ENCODE results near the gene MBTPS1.

The MBTPS1 gene

GRCh38 chr16:84136331-84137125 lies 19.8 kb upstream of the MBTPS1 start:
- no peak for TF ChIP-seq MYC (IDR thresholded peaks at IDR 0.05; ENCODE audit: low read depth, low read length)
- TF ChIP-seq, protein P1, sequence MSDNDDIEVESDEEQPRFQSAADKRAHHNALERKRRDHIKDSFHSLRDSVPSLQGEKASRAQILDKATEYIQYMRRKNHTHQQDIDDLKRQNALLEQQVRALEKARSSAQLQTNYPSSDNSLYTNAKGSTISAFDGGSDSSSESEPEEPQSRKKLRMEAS (IDR thresholded peaks at IDR 0.05; ENCODE audit: low read depth, low read length) = no peak
- TF ChIP-seq POLR2A (IDR thresholded peaks at IDR 0.05; ENCODE audit: extremely low read depth, insufficient read length) = no peak
- TF ChIP-seq CTCF (IDR thresholded peaks at IDR 0.05; ENCODE audit: low read depth, low read length) = no peak
- DNase-seq (ENCODE audit: low read depth) = no peak
- H3K4me3 ChIP-seq (ENCODE audit: low read depth, low read length) = no peak overlapping the region

DNA sequence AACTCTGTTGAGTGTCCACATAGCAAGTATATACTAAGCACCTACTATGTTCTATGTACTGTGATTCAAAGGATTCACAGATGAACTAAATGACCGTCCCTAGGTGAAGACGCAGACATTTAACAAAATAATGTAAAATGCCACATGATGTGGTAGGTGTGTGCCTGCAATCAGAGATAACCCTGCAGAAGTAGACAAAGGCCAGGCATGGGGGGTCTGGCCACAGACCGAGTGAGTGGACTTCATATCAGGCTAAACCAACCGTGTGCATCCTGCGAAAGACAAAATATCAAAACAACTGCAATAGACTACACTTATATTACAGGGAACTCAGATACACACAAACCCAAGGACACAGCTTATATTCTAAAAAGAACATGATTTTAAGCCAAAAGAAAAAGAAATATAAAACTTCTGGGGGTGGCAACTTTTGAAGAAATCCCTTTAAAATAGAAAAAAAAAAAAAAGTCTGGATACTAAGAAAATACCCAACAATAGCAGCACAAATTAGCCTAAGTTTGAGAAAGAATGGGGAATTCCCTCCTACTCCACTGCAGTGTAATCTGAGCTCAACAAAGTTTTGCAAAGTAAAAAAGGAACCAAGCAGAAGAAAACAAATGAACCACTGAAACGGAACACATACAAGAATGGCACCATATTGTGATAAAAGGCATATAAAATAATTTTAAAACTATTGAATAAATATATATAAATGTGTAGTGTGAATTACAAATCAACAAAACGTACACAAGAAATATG lies 16.0 kb upstream of the MBTPS1 start:
- DNase-seq (ENCODE audit: low read depth) = no peak
- H3K4me3 ChIP-seq (ENCODE audit: low read depth, low read length) = no peak overlapping the region
- TF ChIP-seq MYC (IDR thresholded peaks at IDR 0.05; ENCODE audit: low read depth, low read length) = no peak
- no peak for TF ChIP-seq POLR2A (IDR thresholded peaks at IDR 0.05; ENCODE audit: extremely low read depth, insufficient read length)
- TF ChIP-seq, protein P1 (IDR thresholded peaks at IDR 0.05; ENCODE audit: low read depth, low read length) = no peak

DNA sequence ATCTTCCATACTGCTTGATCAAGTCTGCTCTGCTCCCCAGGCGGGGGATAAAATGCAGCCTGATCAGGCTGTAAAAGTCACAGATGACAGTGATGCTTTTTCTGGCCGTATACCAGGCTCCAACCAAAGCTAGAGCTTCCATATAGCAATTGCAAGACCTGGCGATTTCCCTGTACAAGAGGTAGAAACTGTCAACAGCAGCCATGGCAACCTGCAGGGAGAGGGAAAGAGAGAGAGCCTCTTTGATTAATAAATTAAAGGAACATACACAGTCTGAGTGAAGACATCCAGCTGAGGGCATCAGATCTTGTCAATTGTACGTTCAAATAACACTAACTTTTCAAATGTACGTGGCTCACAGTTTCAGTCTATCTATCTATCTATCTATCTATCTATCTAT lies 14.4 kb upstream of the MBTPS1 start:
- H3K4me3 ChIP-seq (ENCODE audit: low read depth, low read length) = no peak overlapping the region
- DNase-seq (ENCODE audit: low read depth) = no peak
- TF ChIP-seq MYC (IDR thresholded peaks at IDR 0.05; ENCODE audit: low read depth, low read length) (no peak), CTCF (IDR thresholded peaks at IDR 0.05; ENCODE audit: low read depth, low read length) (no peak), POLR2A (IDR thresholded peaks at IDR 0.05; ENCODE audit: extremely low read depth, insufficient read length) (no peak)
- TF ChIP-seq, protein P1 (IDR thresholded peaks at IDR 0.05; ENCODE audit: low read depth, low read length) = no peak

- H3K4me3 ChIP-seq (ENCODE audit: low read depth, low read length) = no peak overlapping the region
- no peak for DNase-seq (ENCODE audit: low read depth)
- TF ChIP-seq CTCF (IDR thresholded peaks at IDR 0.05; ENCODE audit: low read depth, low read length) (no peak), POLR2A (IDR thresholded peaks at IDR 0.05; ENCODE audit: extremely low read depth, insufficient read length) (no peak), MYC (IDR thresholded peaks at IDR 0.05; ENCODE audit: low read depth, low read length) (no peak)
- TF ChIP-seq, protein P1 (IDR thresholded peaks at IDR 0.05; ENCODE audit: low read depth, low read length) = no peak
These were observed 7.7 kb upstream of the MBTPS1 start for GRCh38 chr16:84124257-84125073.

- no peak for DNase-seq (ENCODE audit: low read depth)
- no peak overlapping the region for H3K4me3 ChIP-seq (ENCODE audit: low read depth, low read length)
- TF ChIP-seq MYC (IDR thresholded peaks at IDR 0.05; ENCODE audit: low read depth, low read length) = no peak
- TF ChIP-seq, protein P1 (IDR thresholded peaks at IDR 0.05; ENCODE audit: low read depth, low read length) = no peak
- no peak for TF ChIP-seq POLR2A (IDR thresholded peaks at IDR 0.05; ENCODE audit: extremely low read depth, insufficient read length)
- TF ChIP-seq CTCF (IDR thresholded peaks at IDR 0.05; ENCODE audit: low read depth, low read length) = no peak
These were observed 4.3 kb upstream of the MBTPS1 start for GRCh38 chr16:84121007-84121406.
